Amygdala (tissue), 56 donors: ENCODE results near the gene ZNG1F.
"Not testable (repeated sequence)": the region's sequence is repeated elsewhere in the genome, so short reads cannot be mapped to it uniquely, and the experiment has no call there.

Source experiments
- DNase-seq, 56 donors: peaks; one replicate each; lab custom pipeline; 2025; lab: John Stamatoyannopoulos, UW

Gene ZNG1F

GRCh38 chr9:41189217-41189616 lies at the start of gene ZNG1F:
Gene ZNG1F, minus strand, starts transcription at chr9:41189317. Its CDS starts 59 bp downstream, at chr9:41189258.
- DNase-seq, result not testable (repeated sequence)

DNA sequence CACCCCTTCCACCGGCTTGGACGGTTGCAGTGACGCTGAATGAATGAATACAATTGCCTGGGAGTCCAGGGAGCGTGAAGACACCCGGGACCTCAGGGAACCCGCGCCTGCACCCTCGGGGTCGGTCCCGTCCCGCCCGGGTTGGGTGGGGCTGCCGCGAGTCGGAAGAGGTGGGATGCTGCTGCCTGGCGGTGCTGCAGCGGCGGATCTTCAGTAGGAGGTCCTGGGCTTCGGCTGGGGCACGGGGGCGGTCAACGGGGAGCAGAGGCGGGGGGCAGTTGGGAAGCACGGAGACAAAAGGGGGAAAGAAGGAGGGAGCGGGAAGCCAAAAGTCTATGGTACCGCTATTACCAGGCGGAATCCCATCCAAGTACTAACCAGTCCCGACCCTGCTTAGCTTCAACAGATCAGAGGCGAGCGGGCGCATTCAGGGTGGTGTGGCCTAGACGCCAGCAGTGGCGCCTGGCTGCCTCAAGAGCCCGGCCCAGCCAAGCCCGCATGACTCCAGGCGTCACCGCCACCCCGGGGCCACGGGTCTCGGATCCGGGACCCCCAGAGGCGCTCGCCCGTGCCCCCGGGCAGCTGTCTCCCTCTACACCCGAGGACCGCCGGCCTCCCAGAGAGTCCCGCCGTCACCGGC lies 48.1 kb upstream of the ZNG1F start:
- not testable (repeated sequence) for DNase-seq

DNA sequence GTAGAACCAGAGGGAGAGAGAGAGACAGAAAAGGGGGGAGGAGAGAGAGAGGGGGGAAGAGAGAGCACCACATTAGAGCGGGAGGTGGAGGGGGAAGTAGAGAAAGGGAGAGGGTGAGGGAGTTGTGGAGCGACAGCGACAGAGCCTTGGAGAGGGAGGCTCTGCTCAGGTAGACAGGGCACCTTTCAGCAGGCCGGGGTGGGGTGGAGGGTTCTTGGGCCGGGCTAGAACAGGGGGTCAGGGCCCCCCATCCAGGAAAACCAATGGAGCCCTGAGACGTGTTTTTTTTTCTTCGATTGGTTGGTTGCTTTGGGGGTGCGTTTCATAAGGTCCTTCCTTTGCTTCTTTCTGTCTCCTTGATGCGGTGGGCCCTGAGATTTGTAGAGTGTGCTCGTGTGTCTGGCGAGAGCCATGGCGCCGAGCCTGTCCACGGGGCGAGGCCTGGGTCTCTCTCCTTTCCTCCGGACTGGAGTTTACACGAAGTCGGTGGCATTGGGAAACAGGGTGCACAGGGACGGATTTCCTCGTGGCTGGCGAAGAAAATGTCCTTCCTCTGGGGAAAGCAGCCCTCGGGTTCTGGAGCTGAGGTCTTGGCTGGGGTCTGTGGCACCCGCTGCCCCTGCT lies 47.5 kb upstream of the ZNG1F start:
- DNase-seq, result not testable (repeated sequence)

DNA sequence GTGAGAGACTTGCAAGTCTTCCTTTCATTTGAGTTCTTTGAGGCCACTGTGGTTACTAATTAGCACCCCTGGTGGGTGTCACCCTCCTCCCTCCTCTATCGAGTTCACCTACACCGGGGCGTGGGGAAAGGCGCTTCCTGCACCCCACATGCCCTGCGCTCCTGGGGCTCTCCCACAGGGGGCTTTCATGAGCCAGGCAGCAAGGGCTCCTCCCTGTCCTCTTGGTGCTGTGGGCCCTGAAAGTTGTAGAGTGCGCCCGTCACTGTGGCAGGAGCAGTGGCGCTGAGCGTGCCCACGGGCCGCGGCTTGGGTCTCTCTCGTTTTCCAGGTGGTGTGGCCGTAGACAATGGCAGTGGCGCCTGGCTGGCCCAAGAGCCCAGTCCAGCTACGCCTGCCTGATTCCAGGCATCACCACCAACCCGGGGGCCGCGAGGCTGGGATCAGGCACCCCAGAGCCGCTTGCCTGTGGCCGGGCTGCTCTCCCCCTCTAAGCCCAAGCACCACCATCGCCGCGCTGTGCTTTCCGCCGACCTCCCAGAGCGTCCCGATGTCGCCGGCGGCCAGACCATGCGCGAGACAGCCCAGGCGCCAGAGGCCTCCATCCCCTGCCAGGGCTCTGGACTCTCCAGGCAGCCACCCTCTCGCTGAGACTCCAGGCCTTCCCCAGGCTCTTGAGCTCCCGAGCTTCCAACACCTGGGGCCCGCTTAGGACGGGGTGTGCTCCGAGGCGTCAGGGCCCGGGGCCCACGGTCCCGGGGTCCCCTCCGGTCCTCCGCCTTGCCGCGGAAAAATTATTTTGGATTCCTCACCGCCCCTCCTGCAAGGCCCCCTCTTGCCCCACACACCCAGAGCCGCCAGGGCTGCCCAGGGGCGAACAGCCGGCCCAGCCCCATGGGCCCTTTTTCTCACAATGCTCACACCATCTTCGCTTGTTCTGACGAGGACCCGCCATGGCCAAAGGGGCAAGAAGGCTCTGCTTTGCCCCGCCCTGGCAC lies 46.0 kb upstream of the ZNG1F start:
- DNase-seq, result not testable (repeated sequence)

GRCh38 chr9:41234221-41234620 lies 45.1 kb upstream of the ZNG1F start:
- DNase-seq, result not testable (repeated sequence)

DNA sequence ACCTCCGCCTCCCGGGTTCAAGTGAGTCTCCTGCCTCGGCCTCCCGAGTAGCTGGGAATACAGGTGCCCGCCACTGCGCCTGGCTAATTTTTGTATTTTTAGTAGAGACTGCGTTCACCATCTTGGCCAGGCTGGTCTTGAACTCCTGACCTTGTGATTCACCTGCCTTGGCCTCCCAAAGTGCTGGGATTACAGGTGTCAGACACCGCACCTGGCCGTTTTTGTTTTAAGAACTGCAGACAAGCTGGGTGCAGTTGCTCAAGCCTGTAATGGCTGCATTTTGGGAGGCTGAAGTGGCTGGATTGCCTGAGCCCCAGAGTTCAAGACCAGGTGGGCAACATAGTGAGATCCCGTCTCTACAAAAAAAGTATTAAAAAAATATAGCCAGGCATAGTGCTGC lies 43.2 kb upstream of the ZNG1F start:
- not testable (repeated sequence) for DNase-seq

DNA sequence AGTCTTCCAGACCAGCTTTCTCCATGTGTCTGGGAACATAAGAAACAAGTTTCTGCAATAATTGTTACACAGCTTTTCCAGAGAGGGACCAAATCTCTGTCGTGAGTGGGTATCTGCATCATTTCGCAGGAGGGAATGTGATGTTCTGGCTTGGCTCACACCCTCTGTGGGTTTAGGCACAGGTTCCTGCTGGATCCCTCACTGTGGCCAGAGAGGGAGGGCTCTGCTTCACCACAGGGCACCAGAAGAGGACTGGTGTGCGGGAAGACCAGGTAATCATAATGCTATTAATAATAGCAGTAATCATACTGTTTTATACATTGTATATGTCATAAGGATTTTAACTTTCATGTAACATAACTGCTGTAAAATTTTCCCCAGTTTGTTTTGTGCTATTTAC lies 41.3 kb upstream of the ZNG1F start:
- DNase-seq, result not testable (repeated sequence)

- no peak for DNase-seq
Measured at GRCh38 chr9:41229408-41230401, 40.6 kb upstream of the ZNG1F start.

GRCh38 chr9:41219831-41220230 lies 30.7 kb upstream of the ZNG1F start:
- not testable (repeated sequence) for DNase-seq

GRCh38 chr9:41188439-41188838 lies 678 bp downstream of the ZNG1F start:
- DNase-seq, result not testable (repeated sequence)

DNA sequence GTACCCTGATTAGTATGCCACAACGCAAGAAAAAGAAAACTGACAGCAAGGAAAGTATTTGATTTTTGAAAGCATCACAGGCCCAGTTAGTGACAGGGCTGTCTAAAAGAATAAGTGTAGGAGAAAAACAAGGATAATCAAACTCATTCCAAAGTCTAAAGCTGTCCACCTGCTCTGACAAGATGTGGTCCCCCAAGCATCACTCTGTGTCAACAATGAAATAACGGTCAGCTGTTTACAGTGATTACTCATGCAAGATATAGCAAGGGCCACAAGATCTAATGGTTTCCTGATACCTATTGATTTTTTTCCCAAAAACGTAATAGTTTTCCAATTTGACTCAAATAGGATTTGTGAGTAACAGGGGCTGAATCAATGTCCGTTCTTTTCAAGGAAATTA lies 14.1 kb downstream of the ZNG1F start:
- DNase-seq, result not testable (repeated sequence)

DNA sequence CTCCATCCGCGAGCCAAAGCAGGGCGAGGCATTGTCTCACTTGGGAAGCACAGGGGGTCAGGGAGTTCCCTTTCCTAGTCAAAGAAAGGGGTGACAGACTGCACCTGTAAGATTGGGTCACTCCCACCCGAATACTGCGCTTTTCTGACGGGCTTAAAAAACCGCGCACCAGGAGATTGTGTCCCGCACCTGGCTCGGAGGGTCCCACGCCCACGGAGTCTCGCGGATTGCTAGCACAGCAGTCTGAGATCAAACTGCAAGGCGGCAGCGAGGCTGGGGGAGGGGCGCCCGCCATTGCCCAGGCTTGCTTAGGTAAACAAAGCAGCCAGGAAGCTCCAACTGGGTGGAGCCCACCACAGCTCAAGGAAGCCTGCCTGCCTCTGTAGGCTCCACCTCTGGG lies 39.0 kb downstream of the ZNG1F start:
- DNase-seq, result not testable (repeated sequence)

DNA sequence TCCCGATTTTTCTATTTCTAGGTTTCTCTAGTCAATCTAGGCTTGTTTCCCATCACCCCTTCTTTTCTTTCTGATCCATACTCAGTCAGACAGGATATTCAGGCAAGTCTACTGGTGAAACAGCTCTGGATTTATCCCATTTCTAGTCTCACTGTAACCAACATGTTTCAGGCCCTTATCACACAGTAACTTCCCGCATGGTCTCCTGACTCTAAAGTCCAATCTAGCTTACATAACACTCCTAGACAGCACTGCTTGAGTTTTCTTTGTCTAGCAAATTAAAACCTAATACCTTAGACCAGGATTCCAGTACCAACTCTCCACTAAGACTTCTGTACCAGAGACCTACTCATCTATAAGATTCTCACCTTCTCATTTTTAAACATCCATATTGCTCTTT lies 47.2 kb downstream of the ZNG1F start:
- not testable (repeated sequence) for DNase-seq

GRCh38 chr9:41128581-41128980 lies 60.5 kb downstream of the ZNG1F start, which contains the start of gene FOXD4L6:
Gene FOXD4L6, minus strand, starts transcription at chr9:41128681. Its CDS starts 298 bp downstream, at chr9:41128383.
- not testable (repeated sequence) for DNase-seq

- not testable (repeated sequence) for DNase-seq
Measured at GRCh38 chr9:41126746-41127446, 62.2 kb downstream of the ZNG1F start.

GRCh38 chr9:41125936-41126335 lies 63.2 kb downstream of the ZNG1F start:
- not testable (repeated sequence) for DNase-seq

GRCh38 chr9:41125109-41125658 lies 63.9 kb downstream of the ZNG1F start:
- not testable (repeated sequence) for DNase-seq

DNA sequence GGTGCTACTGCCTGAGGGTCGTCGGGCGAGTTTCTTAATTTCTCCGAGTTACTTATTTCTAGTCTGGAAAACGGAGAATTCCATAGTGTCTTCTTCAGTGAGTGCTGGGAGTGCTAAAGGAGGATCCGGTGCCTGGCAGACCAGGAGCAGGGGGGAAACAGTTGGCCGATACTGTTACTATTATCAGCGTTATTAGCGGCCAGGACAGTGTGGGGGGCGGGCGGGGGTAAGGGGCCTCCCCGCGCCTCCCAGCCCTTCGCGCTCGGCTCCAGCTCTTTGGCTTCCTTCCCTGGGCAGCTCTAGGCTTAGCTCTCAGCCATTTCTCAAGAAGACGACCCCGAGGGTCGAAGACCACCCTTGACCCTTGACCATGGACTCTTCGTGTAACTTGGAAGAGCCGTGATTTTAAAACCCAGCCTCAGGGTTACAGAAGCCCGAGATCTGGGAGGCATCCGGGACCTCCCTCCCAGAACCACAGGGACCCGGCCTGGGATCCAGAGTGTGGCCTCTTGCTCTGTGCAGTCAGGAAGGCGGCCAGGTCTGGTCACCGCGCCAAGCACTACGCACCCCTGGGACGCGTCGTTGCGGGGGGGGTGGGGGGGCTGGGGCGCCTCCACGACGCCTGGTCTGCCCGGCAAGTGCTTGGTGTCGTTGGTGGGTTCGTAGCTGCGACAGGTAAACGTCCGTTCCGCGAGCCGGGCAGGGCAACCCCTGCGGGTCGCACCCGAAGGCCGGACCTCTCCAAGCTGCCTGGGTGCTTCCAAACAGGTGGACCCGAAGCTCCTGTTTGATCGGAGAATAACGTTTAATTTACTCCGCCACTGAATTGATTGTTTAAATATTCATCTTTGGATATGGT lies 64.6 kb downstream of the ZNG1F start:
- not testable (repeated sequence) for DNase-seq
